Measurements from ENCODE around the gene LNPK.
A peak's percentile ranks its signal among the peaks of the same experiment; 100 is the strongest.
"Not testable (repeated sequence)": the region's sequence is repeated elsewhere in the genome, so short reads cannot be mapped to it uniquely, and the experiment has no call there.

The LNPK gene

DNA sequence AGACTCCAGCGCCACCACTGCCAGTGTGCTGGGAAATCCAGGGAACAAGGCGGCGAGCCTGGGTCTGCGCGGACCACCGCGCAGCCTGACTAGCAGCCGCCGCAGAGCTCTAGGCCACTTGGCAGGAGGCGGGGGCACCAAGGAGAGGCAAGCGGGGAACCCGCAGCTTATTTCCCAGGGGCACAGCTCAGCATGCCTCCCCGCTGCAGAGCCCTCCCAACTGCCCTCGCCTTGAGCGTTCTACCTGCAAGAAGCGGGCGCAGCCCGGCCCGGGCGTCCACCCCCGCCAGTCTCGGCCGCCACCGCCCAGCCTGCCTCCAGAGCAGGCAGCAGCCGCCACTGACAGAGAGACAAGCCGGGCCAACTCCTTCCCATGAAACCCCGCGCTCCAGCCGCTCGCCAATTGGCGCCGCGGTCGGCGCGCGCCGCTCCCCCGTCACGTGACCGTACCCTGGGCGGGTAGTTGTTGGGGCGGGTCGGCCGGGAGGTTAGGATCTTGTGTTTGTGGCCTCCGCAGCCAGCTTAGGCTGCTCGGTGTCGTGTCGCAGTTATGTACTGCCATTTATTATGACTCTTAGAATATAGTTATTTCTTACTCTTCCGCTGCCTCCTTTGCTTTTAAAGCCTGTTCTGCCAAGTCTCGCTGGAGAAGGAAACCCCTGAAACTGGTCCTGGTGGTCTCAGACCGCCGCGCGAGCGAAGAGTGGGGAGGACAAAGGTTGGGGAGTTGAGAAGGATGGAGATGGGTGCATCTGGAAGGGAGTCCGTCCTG lies at the start of gene LNPK:
Gene LNPK (minus strand): TSS at position 352 of the 772 bp plus-strand sequence. CDS start 6,683 bp downstream, outside the sequence.
- peak; percentile 79 to 90 for DNase-seq (ENCODE audit: low read depth in 1 of 2, low spot score in 1 of 2)

- no peak for DNase-seq (ENCODE audit: low read depth in 1 of 2, low spot score in 1 of 2)
These were observed 37.3 kb upstream of the LNPK start for GRCh38 chr2:176039375-176039774.

DNA sequence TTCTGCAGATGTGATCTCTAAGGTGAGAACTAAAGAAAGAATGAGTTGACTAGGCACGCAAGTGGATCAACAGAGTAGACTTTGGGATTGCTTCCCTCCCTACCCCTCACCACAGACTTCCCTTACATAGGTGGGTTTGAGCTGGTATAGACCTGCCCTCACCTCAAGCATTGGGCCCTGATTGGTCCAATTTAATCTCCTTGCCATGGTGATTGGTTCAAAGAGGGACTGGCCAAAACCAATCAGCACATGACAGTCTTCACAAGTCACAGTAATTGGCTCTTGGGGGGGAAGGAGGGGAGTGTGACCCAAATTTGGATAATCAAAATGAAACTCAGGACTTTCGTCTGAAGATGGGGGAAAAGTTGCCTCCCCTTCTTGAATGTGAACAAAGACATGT lies 36.6 kb upstream of the LNPK start:
- DNase-seq (ENCODE audit: low read depth in 1 of 2, low spot score in 1 of 2), result no peak

GRCh38 chr2:176035013-176035691 lies 33.1 kb upstream of the LNPK start:
- DNase-seq (ENCODE audit: low read depth in 1 of 2, low spot score in 1 of 2), result no peak

DNA sequence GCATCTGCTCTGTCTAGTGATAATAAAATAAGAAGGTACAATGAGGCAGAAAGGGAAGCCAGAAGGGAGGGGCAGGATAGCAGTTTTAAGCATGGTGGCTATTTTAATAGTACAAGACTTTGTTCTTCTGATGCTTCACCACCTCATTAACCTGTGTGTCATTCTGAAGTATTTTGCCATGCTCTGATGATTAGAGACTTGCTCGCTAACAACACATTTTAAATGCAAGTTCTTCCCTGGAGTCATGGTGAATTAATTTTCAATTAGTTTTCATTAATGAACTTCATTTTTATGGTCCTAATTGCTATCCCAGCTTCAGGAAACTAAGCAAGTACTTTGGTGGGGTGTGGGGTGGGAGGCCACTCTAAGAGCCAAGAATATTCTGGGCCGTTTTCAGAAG lies 25.7 kb upstream of the LNPK start:
- DNase-seq (ENCODE audit: low read depth in 1 of 2, low spot score in 1 of 2), result no peak

- DNase-seq (ENCODE audit: low read depth in 1 of 2, low spot score in 1 of 2), result no peak
These were observed 23.9 kb upstream of the LNPK start for GRCh38 chr2:176025932-176026331.

GRCh38 chr2:176024083-176024482 lies 22.0 kb upstream of the LNPK start:
- no peak for DNase-seq (ENCODE audit: low read depth in 1 of 2, low spot score in 1 of 2)

DNA sequence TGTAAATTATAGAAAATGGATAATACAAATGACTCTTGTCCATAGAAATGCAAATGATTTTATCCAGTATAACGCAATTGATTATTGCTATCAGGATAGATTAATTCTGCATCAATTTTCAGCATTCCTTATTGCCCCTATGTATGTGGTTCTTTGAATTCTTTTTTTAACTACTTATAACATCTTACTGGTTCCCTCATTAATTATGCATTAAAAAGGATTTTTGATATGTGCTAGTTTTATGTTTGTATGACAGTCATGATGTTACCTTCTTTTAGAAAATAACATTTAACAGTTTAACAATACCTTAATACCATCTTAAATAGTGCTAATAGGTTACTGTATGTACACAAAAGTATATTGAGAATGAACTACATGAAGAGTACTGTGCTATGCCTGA lies 20.0 kb upstream of the LNPK start:
- DNase-seq (ENCODE audit: low read depth in 1 of 2, low spot score in 1 of 2), result no peak

DNA sequence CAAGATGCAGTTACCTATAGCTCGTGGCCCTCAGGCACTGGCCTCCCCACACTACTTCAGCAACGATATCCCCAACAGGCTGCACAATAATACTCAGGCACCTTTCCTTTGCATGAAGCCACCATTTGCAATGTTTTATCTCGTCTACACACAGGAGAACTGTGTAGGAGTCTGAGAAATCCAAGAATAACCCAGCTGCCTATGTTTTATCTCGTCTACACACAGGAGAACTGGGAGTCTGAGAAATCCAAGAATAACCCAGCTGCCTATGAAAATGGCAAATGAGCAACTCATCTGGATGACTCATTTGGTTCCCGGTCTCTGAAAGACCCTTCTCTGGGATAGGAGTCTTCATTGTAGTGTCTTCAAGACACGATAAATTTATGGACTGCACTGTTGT lies 18.3 kb upstream of the LNPK start:
- no peak for DNase-seq (ENCODE audit: low read depth in 1 of 2, low spot score in 1 of 2)

- DNase-seq (ENCODE audit: low read depth in 1 of 2, low spot score in 1 of 2), result no peak
These were observed 16.6 kb upstream of the LNPK start for GRCh38 chr2:176018708-176019107.

- no peak for DNase-seq (ENCODE audit: low read depth in 1 of 2, low spot score in 1 of 2)
These were observed 7.4 kb upstream of the LNPK start for GRCh38 chr2:176009445-176009844.

DNA sequence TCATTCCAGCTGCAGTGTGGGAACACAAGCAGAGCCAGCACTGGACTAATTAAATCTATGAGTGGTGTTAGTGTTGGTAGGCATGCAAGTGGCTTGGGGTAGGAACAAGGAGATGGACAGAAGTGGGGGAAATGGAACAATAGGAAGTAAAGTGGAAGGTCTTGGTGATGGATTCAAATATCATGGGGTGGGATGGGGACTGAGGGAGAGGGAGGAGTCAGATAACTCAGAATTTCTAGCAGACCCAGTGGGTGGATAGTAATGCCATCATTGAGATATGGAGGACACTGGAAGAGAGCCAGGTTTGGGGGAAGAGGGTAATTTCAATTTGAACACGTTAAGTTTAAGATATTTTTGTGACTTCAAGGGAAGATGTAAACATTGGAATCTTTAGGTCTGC lies 2.9 kb upstream of the LNPK start:
- DNase-seq (ENCODE audit: low read depth in 1 of 2, low spot score in 1 of 2), result no peak

- no peak for DNase-seq (ENCODE audit: low read depth in 1 of 2, low spot score in 1 of 2)
These were observed 1.9 kb upstream of the LNPK start for GRCh38 chr2:176003958-176004357.

GRCh38 chr2:176002688-176003210 lies 682 bp upstream of the LNPK start:
- DNase-seq (ENCODE audit: low read depth in 1 of 2, low spot score in 1 of 2), result no peak

DNA sequence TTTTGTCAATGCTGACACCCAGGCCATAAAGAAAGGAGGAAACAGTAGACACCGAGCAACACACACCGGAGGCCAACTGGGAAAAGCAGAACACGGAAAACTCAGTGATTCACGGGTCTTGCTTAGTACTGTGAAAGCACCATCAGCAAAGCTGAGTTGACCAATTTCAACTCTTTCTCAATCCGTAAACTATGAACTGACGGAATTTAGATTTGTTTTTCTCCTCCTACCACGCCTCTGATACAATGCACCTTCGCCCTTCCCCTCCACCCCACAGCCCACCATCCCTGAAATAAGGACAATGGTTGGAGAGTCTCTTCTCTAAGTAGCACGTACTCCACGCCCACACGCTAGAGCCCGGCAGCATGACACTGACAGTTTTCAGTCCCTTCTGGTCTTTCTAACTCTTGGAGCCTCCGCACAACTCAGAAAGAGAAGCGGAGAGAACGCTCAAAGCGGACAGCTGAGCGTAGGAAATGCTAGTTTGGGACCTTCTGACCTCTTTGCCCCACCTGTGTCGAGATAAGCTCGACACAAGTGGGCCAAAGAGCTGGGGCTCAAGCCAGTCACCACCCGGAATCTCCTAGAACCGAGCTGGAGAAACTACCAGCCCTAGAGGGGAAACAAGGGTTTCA lies 669 bp downstream of the LNPK start:
- peak; percentile 23 to 47 for DNase-seq (ENCODE audit: low read depth in 1 of 2, low spot score in 1 of 2)

DNA sequence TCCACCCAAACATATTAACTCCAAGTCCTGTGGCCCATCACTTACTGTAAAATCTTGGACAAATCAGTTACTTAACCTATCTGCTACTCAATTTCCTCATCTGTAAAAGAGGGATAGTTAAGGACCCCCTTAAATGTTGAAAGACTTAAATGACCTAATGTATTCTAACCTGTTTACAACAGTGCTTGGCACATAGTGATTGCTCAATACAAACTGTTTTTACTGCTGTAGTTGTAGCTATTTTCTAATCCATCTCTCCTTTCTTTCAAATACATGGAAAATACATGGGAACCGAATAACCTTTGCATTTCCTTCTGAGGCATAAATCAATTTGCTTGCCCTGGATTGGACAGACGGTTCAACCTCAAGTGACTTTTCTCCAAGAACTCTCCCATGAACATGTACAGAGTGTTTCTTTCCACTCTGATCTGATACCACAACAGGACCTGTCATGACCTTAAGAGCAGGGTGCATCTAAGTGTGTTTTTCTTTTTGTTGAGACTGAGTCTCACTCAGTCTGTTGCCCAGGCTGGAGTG lies 2.7 kb downstream of the LNPK start:
- DNase-seq (ENCODE audit: low read depth in 1 of 2, low spot score in 1 of 2), result no peak

DNA sequence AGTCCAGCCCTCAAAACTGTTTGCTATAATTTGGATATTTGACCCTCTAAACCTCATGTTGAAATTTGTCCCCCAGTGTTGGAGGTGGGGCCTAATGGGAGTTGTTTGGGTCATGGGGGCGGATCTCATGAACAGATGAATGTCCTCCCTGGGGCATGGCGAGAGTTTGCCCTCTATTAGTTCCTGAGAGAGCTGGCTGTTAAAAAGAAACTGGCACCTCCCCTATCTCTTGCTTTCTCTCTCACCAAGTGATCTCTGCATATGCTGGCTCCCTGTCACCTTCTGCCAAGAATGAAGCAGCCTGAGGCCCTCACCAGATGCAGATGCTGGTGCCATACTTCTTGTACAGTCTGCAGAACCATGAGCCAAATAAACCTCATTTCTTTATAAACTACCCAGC lies 12.0 kb downstream of the LNPK start:
- no peak for DNase-seq (ENCODE audit: low read depth in 1 of 2, low spot score in 1 of 2)

DNA sequence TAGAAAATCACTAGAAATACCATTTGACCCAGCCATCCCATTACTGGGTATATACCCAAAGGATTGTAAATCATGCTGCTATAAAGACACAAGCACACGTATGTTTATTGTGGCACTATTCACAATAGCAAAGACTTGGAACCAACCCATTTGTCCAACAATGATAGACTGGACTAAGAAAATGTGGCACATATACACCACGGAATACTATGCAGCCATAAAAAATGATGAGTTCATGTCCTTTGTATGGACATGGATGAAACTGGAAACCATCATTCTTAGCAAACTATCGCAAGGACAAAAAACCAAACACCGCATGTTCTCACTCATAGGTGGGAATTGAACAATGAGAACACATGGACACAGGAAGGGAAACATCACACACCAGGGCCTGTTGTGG lies 14.9 kb downstream of the LNPK start:
- DNase-seq (ENCODE audit: low read depth in 1 of 2, low spot score in 1 of 2), result not testable (repeated sequence)

DNA sequence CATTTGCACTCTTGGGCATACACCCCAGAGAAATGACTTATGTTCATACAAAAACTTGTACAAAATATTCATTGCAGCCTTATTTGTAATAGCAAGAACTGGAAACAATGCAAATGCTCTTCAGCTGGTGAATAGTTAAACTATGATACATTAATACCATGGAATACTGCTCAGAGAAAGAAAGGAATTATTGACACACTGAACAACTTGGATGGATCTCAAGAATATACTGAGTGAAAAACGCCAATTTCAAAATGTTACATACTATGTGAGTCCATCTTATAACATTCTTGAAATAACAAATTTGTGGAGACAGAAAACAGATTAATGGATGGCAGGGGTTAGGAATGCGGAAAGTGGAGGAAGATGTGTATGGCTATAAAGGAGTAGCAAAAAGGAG lies 17.2 kb downstream of the LNPK start:
- no peak for DNase-seq (ENCODE audit: low read depth in 1 of 2, low spot score in 1 of 2)

GRCh38 chr2:175981551-175981950 lies 20.5 kb downstream of the LNPK start:
- DNase-seq (ENCODE audit: low read depth in 1 of 2, low spot score in 1 of 2), result no peak

DNA sequence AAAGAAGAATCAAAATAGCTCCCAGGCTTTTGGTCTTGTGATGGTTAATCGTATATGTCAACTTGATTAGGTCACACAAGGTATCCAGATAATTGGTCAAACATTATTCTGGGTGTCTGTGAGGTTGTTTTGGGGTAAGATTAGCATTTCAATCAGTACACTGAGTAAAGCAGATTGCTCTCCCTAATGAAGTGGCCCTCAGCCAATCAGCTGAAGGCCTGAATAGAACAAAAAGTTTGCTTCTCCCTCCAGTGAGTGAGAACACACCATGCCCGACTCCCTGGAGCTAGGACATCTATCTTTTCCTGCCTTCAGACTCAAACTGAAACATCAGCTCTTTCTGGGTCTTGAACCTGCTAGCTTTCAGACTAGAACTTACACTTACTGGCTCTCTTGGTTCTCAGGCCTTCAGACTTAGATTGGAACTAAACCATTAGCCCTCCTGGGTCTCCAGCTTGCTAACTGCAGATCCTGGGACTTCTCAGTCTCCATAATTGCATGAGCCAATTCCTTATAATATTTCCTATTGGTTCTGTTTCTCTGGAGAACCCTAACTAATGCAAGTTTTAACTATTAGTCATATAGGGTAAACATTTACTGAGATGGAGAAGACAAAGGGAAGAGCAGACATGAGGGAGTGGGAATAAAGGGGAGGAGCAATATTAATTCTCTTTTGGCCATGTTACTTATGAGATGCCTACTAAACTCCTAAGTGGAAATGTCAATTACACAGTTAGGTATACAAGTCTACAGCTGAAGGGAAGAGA lies 25.5 kb downstream of the LNPK start:
- no peak for DNase-seq (ENCODE audit: low read depth in 1 of 2, low spot score in 1 of 2)
